T-helper 2 cell treated with Interferon-gamma antibody and Interleukin-4, amounts not matched to agents 5 μg/mL and 100 μg/mL, for 36 hours (primary cell): Measurements from ENCODE around the gene SRCIN1.
"Not testable (repeated sequence)": the region's sequence is repeated elsewhere in the genome, so short reads cannot be mapped to it uniquely, and the experiment has no call there.

ENCODE experiments used
- DNase-seq: peaks from one replicate; pipeline ENCODE4 v3.0.0; 2021; ENCODE audit warnings: low spot score
- H3K27ac Mint-ChIP-seq: one replicate; pipeline ENCODE4 v1.8.0; 2021; ENCODE audit warnings: mild to moderate bottlenecking, mixed read lengths
- H3K27me3 Mint-ChIP-seq: one replicate; pipeline ENCODE4 v1.8.0; 2021; ENCODE audit warnings: low read depth, mixed read lengths
- H3K36me3 Mint-ChIP-seq: one replicate; pipeline ENCODE4 v1.8.0; 2021; ENCODE audit warnings: low read depth, mixed read lengths
- H3K4me1 Mint-ChIP-seq: one replicate; pipeline ENCODE4 v1.8.0; 2021; ENCODE audit warnings: low read depth, mixed read lengths
- H3K4me3 Mint-ChIP-seq: one replicate; pipeline ENCODE4 v1.8.0; 2022; ENCODE audit warnings: mild to moderate bottlenecking, moderate library complexity, mixed read lengths
- H3K9me3 Mint-ChIP-seq: one replicate; pipeline ENCODE4 v1.8.0; 2021; ENCODE audit warnings: mixed read lengths

Gene SRCIN1

DNA sequence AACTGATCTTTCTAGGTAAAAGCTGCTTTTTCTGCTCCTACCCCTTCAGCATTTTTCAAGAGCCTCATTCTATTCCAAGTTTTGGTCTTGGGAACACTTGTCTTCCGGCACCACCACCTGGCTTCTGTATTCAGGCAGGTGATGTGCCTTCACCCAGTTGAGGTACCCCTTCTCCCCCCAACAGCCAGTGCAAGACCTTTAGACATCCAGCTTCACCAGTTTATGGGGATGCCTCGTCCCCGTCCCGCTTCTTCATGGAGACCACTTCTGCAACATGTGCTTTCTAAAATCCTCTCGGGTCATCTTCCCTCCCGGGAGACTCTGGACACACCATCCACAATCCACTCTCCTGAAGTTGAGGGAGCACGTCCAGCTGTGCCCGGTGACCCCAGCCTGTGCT lies 69.9 kb downstream of the SRCIN1 start:
- H3K27ac Mint-ChIP-seq, result no peak overlapping the region

GRCh38 chr17:38534498-38534885 lies 71.3 kb downstream of the SRCIN1 start:
- Mint-ChIP-seq H3K36me3 (no peaks in the 10 kb centered on the region), H3K27me3 (peaks cover 6% of the 10 kb centered on the region), H3K9me3 (no peaks in the 10 kb centered on the region), H3K4me1 (no peaks in the 10 kb centered on the region), H3K4me3 (no peak overlapping the region), H3K27ac (no peak overlapping the region)
- no peak for DNase-seq

More for the DNA sequence above, 69.9 kb downstream of the SRCIN1 start:
- H3K9me3 Mint-ChIP-seq, result no peaks in the 10 kb centered on the region
- H3K4me1 Mint-ChIP-seq, result no peaks in the 10 kb centered on the region
- H3K36me3 Mint-ChIP-seq, result no peaks in the 10 kb centered on the region
- peaks cover 3% of the 10 kb centered on the region for H3K27me3 Mint-ChIP-seq
- DNase-seq, result no peak
- H3K4me3 Mint-ChIP-seq, result no peak overlapping the region

DNA sequence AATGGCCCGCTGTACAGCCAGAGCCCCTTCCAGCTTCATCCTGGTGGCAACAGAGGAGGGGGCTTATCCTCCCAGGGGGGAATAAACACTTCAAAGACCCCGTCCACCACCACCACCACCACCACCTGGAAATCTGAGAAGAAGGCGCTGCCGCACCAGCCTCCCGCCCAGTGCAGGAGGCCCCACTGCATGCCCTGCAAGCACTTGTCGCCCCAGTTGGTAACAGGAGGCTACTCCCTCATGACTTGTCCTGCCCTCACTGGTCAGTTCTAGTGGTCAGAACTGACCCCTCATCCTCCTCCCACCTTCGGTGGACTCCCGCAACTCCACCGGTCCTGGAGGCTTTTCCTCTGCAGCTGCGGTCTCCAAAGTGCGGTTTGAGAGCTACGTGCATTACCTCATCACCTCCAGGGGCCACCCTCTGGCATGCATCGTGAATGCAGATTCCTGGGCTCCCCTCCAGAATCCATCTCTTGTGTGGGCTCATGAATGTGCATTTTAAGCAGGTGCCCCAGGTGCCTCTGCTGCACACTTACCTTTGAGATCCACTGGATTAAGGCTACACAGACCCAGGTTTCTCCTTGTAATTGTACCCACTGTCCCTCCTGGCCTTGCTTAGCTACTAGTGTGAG lies 71.8 kb downstream of the SRCIN1 start:
- H3K36me3 Mint-ChIP-seq, result no peaks in the 10 kb centered on the region
- H3K4me3 Mint-ChIP-seq, result no peak overlapping the region
- no peak for DNase-seq
- peaks cover 6% of the 10 kb centered on the region for H3K27me3 Mint-ChIP-seq
- H3K27ac Mint-ChIP-seq, result no peak overlapping the region
- H3K4me1 Mint-ChIP-seq, result no peaks in the 10 kb centered on the region
- no peaks in the 10 kb centered on the region for H3K9me3 Mint-ChIP-seq

GRCh38 chr17:38533241-38533640 lies 72.5 kb downstream of the SRCIN1 start:
- no peaks in the 10 kb centered on the region for H3K9me3 Mint-ChIP-seq
- H3K4me3 Mint-ChIP-seq, result no peak overlapping the region
- H3K27ac Mint-ChIP-seq, result no peak overlapping the region
- DNase-seq, result no peak
- H3K27me3 Mint-ChIP-seq, result peaks cover 9% of the 10 kb centered on the region
- H3K36me3 Mint-ChIP-seq, result no peaks in the 10 kb centered on the region
- no peaks in the 10 kb centered on the region for H3K4me1 Mint-ChIP-seq

GRCh38 chr17:38532451-38532850 lies 73.3 kb downstream of the SRCIN1 start:
- no peaks in the 10 kb centered on the region for H3K36me3 Mint-ChIP-seq
- H3K4me1 Mint-ChIP-seq, result no peaks in the 10 kb centered on the region
- no peak for DNase-seq
- no peak overlapping the region for H3K4me3 Mint-ChIP-seq
- no peaks in the 10 kb centered on the region for H3K9me3 Mint-ChIP-seq
- H3K27ac Mint-ChIP-seq, result no peak overlapping the region
- peaks cover 11% of the 10 kb centered on the region for H3K27me3 Mint-ChIP-seq

- not testable (repeated sequence) for H3K4me1 Mint-ChIP-seq, H3K36me3 Mint-ChIP-seq, DNase-seq
These were observed 74.0 kb downstream of the SRCIN1 start for GRCh38 chr17:38531761-38532160.

GRCh38 chr17:38530856-38531255 lies 74.9 kb downstream of the SRCIN1 start:
- not testable (repeated sequence) for DNase-seq, H3K4me1 Mint-ChIP-seq, H3K9me3 Mint-ChIP-seq, H3K27ac Mint-ChIP-seq, H3K4me3 Mint-ChIP-seq, H3K36me3 Mint-ChIP-seq
- H3K27me3 Mint-ChIP-seq, result peaks cover 11% of the 10 kb centered on the region

More at GRCh38 chr17:38531761-38532160, 74.0 kb downstream of the SRCIN1 start:
- not testable (repeated sequence) for H3K27ac Mint-ChIP-seq, H3K4me3 Mint-ChIP-seq, H3K9me3 Mint-ChIP-seq
- H3K27me3 Mint-ChIP-seq, result peaks cover 11% of the 10 kb centered on the region

DNA sequence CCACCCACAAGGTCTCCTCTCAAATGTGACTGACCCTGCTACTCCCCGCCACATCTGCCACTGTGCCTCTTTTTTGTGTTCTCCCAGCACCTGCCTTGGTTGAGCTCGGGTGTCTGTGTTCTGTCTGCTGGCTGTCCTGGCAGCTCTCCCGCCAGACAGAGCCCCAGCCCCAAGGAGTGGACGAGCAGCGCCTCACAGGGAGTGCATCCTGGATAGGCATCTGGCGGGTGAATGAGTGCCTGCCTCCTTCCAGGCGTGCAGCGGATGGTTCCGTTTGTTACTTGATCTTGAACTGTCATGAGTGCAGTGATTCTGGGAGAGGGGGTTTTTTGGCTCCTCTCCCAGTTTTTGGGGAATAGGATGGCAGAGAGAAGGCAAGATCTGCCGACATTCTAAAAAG lies 77.6 kb downstream of the SRCIN1 start:
- peaks cover 12% of the 10 kb centered on the region for H3K27me3 Mint-ChIP-seq
- H3K36me3 Mint-ChIP-seq, H3K4me3 Mint-ChIP-seq, DNase-seq, H3K9me3 Mint-ChIP-seq, H3K4me1 Mint-ChIP-seq, H3K27ac Mint-ChIP-seq: not testable (repeated sequence)

DNA sequence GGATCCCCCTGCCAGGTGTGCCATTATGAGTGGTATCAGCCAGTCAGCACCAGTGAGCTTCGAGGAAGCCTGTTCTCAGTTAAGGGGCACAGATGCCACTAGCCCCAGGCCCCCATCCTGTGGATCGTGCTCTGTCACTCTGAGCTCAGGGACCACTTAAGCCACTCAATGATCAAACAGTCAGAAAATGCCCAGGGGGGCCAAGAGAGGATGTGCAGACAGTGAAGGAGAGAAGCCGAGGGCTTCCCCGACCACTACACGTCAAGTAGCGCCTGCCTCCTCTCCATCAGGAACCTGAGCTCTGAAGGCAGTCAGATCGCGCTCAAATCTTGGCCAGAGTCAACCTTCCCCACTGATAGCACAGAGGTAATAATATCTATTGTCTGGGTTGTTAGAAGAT lies 79.2 kb downstream of the SRCIN1 start:
- H3K4me1 Mint-ChIP-seq, H3K36me3 Mint-ChIP-seq, H3K4me3 Mint-ChIP-seq, H3K9me3 Mint-ChIP-seq, DNase-seq, H3K27ac Mint-ChIP-seq: not testable (repeated sequence)
- H3K27me3 Mint-ChIP-seq, result peaks cover 12% of the 10 kb centered on the region

DNA sequence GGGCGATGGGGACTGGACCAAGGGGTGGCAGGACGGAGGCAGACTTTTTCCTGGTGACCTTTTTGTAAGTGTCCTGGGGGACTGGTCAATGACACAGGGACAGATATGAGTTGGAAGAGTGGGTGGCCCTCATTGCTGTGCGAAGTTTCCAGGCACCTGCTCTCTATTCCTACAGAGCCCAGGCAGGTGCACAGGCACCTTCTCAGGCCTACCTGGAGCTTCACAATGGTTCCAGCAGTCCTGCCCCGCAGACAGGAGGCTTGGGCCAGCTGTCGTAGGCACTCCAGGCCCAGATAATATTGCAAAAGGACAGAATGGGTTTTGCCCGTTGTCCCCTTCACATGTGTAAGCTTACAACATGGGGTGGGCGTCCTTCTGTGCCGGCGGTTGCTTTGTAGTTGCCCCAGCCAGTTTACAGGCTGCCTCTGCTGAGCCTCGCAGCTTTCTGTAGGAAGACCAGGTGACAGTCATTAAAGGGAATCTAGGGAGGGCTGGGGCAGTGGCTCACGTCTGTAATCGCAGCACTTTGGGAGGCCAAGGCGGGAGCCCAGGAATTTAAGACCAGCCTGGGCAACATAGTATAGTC lies 93.2 kb downstream of the SRCIN1 start:
- no peak overlapping the region for H3K27ac Mint-ChIP-seq
- H3K4me3 Mint-ChIP-seq, result no peak overlapping the region
- no peak for DNase-seq
- H3K4me1 Mint-ChIP-seq, result peaks cover 4% of the 10 kb centered on the region
- H3K9me3 Mint-ChIP-seq, result no peaks in the 10 kb centered on the region
- peaks cover 35% of the 10 kb centered on the region for H3K27me3 Mint-ChIP-seq
- peaks cover 2% of the 10 kb centered on the region for H3K36me3 Mint-ChIP-seq

GRCh38 chr17:38511150-38512108 lies 94.3 kb downstream of the SRCIN1 start:
- Mint-ChIP-seq H3K27ac (peak overlapping the region; percentile 10), H3K27me3 (peaks cover 35% of the 10 kb centered on the region), H3K36me3 (peaks cover 2% of the 10 kb centered on the region), H3K9me3 (no peaks in the 10 kb centered on the region), H3K4me1 (peaks cover 4% of the 10 kb centered on the region), H3K4me3 (peak overlapping the region; percentile 15)
- DNase-seq, result no peak

- H3K9me3 Mint-ChIP-seq, result no peaks in the 10 kb centered on the region
- peak; percentile 11 for DNase-seq
- peaks cover 4% of the 10 kb centered on the region for H3K4me1 Mint-ChIP-seq
- H3K4me3 Mint-ChIP-seq, result peak overlapping the region; percentile 15
- peaks cover 35% of the 10 kb centered on the region for H3K27me3 Mint-ChIP-seq
- H3K27ac Mint-ChIP-seq, result peak overlapping the region; percentile 10
- H3K36me3 Mint-ChIP-seq, result peaks cover 2% of the 10 kb centered on the region
These were observed 95.2 kb downstream of the SRCIN1 start for GRCh38 chr17:38510421-38511149.

DNA sequence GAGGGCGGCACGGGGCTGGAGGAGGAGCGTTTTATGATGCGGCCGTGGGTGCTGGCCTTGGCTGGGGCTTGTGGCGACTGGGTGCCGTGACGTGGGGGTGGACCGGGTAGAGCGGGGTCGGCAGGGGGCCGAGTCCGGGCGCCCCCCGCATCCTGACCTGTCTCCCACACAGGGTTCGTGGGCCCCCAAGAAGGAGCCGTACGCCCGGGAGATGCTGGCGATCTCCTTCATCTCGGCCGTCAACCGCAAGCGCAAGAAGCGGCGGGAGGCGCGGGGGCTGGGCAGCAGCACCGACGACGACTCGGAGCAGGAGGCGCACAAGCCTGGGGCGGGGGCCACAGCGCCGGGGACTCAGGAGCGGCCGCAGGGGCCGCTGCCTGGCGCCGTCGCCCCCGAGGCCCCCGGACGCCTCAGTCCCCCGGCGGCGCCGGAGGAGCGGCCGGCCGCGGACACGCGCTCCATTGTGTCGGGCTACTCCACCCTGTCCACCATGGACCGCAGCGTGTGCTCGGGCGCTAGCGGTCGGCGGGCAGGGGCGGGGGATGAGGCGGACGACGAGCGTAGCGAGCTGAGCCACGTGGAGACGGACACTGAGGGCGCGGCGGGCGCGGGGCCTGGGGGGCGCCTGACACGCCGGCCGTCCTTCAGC lies 95.9 kb downstream of the SRCIN1 start:
- Mint-ChIP-seq H3K4me3 (peak overlapping the region; percentile 81), H3K27ac (peak overlapping the region; percentile 48), H3K4me1 (peaks cover 4% of the 10 kb centered on the region), H3K9me3 (no peaks in the 10 kb centered on the region), H3K36me3 (peaks cover 2% of the 10 kb centered on the region), H3K27me3 (peaks cover 35% of the 10 kb centered on the region)
- no peak for DNase-seq
